Kidney glomerular epithelial cell (primary cell): ENCODE measurements around the gene MED14.

ENCODE experiments used
- DNase-seq: peaks from one replicate; lab custom pipeline; 2025; lab: John Stamatoyannopoulos, UW

MED14 gene

GRCh38 chrX:40663078-40663740, 72.1 kb downstream of the MED14 start:
- DNase-seq: no peak

GRCh38 chrX:40661489-40661888, 73.9 kb downstream of the MED14 start:
- DNase-seq: no peak

- DNase-seq: no peak
These were observed 75.0 kb downstream of the MED14 start for GRCh38 chrX:40660381-40660780.

- DNase-seq: no peak
These were observed 81.8 kb downstream of the MED14 start for GRCh38 chrX:40653535-40653934.

- no peak for DNase-seq
These were observed 82.7 kb downstream of the MED14 start for GRCh38 chrX:40652664-40653063.

- peak; percentile 2 for DNase-seq
These were observed 83.6 kb downstream of the MED14 start for GRCh38 chrX:40651620-40652223.

- DNase-seq: peak; percentile 73
These were observed 87.8 kb downstream of the MED14 start, which contains the start of gene CXorf38 for GRCh38 chrX:40647307-40648197. CXorf38 (minus strand) TSS chrX:40647561; CDS start chrX:40647520, 41 bp downstream.

GRCh38 chrX:40646489-40647306, 88.6 kb downstream of the MED14 start:
- DNase-seq: no peak

GRCh38 chrX:40644821-40645358, 90.5 kb downstream of the MED14 start:
- DNase-seq: peak; percentile 24

GRCh38 chrX:40644176-40644575, 91.2 kb downstream of the MED14 start:
- DNase-seq: peak; percentile 7

- no peak for DNase-seq
These were observed 97.7 kb downstream of the MED14 start for GRCh38 chrX:40637687-40638086.

- no peak for DNase-seq
These were observed 103.1 kb downstream of the MED14 start for GRCh38 chrX:40632199-40632598.

GRCh38 chrX:40628506-40628905, 106.8 kb downstream of the MED14 start:
- DNase-seq: no peak

GRCh38 chrX:40625294-40625693, 110.0 kb downstream of the MED14 start:
- no peak for DNase-seq

- no peak for DNase-seq
These were observed 111.7 kb downstream of the MED14 start for GRCh38 chrX:40623665-40624064.

- DNase-seq: no peak
These were observed 112.2 kb downstream of the MED14 start, which contains the start of gene MPC1L for GRCh38 chrX:40623139-40623536. MPC1L (plus strand) TSS chrX:40623428; CDS start chrX:40623566, 138 bp downstream.

- no peak for DNase-seq
These were observed 112.7 kb downstream of the MED14 start for GRCh38 chrX:40622479-40623138.

GRCh38 chrX:40617566-40617965, 117.8 kb downstream of the MED14 start:
- no peak for DNase-seq

GRCh38 chrX:40615976-40616375, 119.4 kb downstream of the MED14 start:
- no peak for DNase-seq

- DNase-seq: no peak
These were observed 122.8 kb downstream of the MED14 start for GRCh38 chrX:40612511-40612910.

GRCh38 chrX:40607381-40607780, 128.0 kb downstream of the MED14 start:
- DNase-seq: no peak
